ENCODE results near the gene PHRF1. TPM values are rescaled to one million over a fixed set of nuclear protein-coding genes. Genes with fewer than 3 reads are reported as not detected.

Gene PHRF1
- total RNA-seq, 1 experiment from 2014 or later = 45.5 TPM

- Histone ChIP-seq H4K20me1 (ENCODE audit: insufficient read depth) (no peaks in the 10 kb centered on the region), H2AFZ (ENCODE audit: low read depth, low read length, poor library complexity, severe bottlenecking) (no peak overlapping the region), H3K4me1 (ENCODE audit: control insufficient read depth in 1 of 2, insufficient read depth in 2 of 2, low read length in 2 of 2) (no peaks in the 10 kb centered on the region), H3K9ac (ENCODE audit: low read length) (no peak overlapping the region), H3K79me2 (ENCODE audit: insufficient read depth, low read length) (peaks cover 31% of the 10 kb centered on the region; the same call in 1 of the 2 replicates), H3K9me2 (ENCODE audit: insufficient read depth) (no peaks in the 10 kb centered on the region), H3K4me2 (ENCODE audit: low read length) (no peak overlapping the region), H3K27me3 (ENCODE audit: insufficient read depth, low read length) (no peaks in the 10 kb centered on the region), H3K36me3 (ENCODE audit: control insufficient read depth in 1 of 2, insufficient read depth in 2 of 2, low read length in 2 of 2) (peaks cover 49 to 51% of the 10 kb centered on the region in 2 experiments; a peak in 3 of 4 replicates), H3K27ac (ENCODE audit: low read depth, low read length) (no peak overlapping the region; the same call in 1 of the 2 replicates), H3K9me3 (ENCODE audit: control insufficient read depth in 1 of 2, insufficient read depth in 1 of 2, low read depth in 1 of 2, low read length in 2 of 2) (no peaks in the 10 kb centered on the region), H3K4me3 (replicated peaks in 1 of 2; ENCODE audit: low read depth in 1 of 2, low read length in 2 of 2) (no peak overlapping the region)
- RAD21 ChIA-PET (ENCODE audit: low non-redundant PET in 1 of 2, low total read pairs in 2 of 2, uncharacterized antibody in 2 of 2, unreplicated experiment in 2 of 2) = no interaction called here
- POLR2A ChIA-PET = no interaction called here
- no TSS peak for BruUV-seq (replicated peaks)
- TF ChIP-seq FOSL1 (IDR thresholded peaks at IDR 0.05; ENCODE audit: low read depth) (no peak), CTCF (IDR thresholded peaks at IDR 0.05 in 2 of 3, conservative IDR thresholded peaks at IDR 0.05 in 1 of 3; ENCODE audit: borderline replicate concordance in 1 of 3, insufficient read depth in 1 of 3, low read depth in 2 of 3, low read length in 2 of 3) (no peak), REST (IDR thresholded peaks at IDR 0.05; ENCODE audit: low read depth) (no peak), CEBPB (IDR thresholded peaks at IDR 0.05; ENCODE audit: low read depth) (no peak), RAD21 (IDR thresholded peaks at IDR 0.05; ENCODE audit: low read depth) (no peak), JUND (IDR thresholded peaks at IDR 0.05) (no peak), POLR2A (IDR thresholded peaks at IDR 0.05; ENCODE audit: borderline replicate concordance, extremely low read depth, insufficient read depth, insufficient read length) (no peak), EZH2 (IDR thresholded peaks at IDR 0.05) (no peak), SIN3A (IDR thresholded peaks at IDR 0.05; ENCODE audit: low read depth) (no peak), ELF1 (IDR thresholded peaks at IDR 0.05; ENCODE audit: borderline replicate concordance, low read depth) (no peak)
- intact Hi-C loops (cut with micrococcal nuclease) = no loop called here
- CTCF ChIA-PET = no interaction called here
- ATAC-seq (no peak), DNase-seq (ENCODE audit: low read depth, low spot score) (no peak)
These were observed 29.2 kb downstream of the PHRF1 start for GRCh38 chr11:605286-606129.

Measured in HCT116 (cell line).